GM21528 (cell line): Measurements from ENCODE around the gene ARTN.

ENCODE experiments used
- ATAC-seq: cut with Tn5 transposase; IDR thresholded peaks from one replicate; pipeline ENCODE4 v1.9.1; 2021; ENCODE audit warnings: mild to moderate bottlenecking, moderate library complexity; ENCODE audit not compliant: unreplicated experiment, low FRiP score

The ARTN gene

DNA sequence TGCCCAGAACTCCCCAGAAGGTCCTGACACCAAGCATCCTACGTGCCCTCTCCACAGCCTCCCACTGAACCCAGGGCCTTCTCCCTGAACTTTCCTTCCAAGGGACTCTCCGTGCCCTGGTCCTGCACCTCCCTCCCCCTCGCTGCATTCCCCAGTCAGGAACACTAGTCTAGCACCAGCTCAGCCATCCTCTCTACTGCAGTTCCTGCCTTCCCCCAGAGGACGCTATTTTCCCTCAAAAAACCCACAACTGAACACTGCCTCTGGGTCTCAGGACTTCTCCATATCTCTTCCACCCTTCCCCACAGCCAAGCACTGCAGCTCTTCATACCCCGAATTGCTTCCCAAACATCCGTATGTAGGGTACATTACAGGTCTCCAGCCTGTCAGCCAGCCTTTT lies 12.6 kb upstream of the ARTN start:
- no peak for ATAC-seq

DNA sequence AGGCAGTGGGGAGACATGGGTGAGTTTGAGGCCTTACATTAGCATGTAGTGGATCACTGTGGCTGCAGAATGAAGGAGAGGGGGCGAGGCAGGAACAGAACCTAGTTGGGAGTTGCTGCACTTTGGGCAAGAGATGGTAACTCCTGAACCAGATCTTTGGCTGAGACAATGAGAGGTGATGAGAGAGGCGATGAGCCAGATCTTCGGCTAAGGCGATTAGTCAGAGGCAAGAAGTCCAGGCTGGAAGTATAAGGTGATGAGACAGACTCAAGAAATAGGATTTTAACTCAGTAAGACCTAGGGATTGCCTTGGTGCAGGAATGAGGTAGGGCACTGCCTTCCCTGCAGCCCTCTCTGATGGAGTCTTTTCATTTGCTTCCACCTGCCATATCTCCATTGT lies 9.1 kb upstream of the ARTN start:
- ATAC-seq: no peak

GRCh38 chr1:43925846-43926245 lies 7.8 kb upstream of the ARTN start:
- ATAC-seq: no peak

DNA sequence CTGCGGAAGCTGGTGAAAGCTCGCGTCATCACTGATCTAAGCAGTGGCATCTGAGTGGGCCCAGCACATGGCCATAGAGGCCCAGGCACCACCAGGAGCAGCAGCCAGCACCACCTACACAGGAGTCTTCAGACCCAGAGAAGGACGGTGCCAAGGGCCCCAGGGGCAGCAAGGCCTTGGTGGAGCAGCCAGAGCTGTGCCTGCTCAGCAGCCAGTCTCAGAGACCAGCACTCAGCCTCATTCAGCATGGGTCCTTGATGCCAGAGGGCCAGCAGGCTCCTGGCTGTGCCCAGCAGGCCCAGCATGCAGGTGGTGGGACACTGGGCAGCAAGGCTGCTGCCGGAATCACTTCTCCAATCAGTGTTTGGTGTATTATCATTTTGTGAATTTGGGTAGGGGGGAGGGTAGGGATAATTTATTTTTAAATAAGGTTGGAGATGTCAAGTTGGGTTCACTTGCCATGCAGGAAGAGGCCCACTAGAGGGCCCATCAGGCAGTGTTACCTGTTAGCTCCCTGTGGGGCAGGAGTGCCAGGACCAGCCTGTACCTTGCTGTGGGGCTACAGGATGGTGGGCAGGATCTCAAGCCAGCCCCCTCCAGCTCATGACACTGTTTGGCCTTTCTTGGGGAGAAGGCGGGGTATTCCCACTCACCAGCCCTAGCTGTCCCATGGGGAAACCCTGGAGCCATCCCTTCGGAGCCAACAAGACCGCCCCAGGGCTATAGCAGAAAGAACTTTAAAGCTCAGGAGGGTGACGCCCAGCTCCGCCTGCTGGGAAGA lies 3.2 kb upstream of the ARTN start:
- no peak for ATAC-seq

GRCh38 chr1:43930949-43931275 lies 2.7 kb upstream of the ARTN start:
- ATAC-seq: no peak

GRCh38 chr1:43931711-43932660 lies 1.6 kb upstream of the ARTN start:
- ATAC-seq: no peak

- no peak for ATAC-seq
Observed at GRCh38 chr1:43932786-43933385, 715 bp upstream of the ARTN start.

DNA sequence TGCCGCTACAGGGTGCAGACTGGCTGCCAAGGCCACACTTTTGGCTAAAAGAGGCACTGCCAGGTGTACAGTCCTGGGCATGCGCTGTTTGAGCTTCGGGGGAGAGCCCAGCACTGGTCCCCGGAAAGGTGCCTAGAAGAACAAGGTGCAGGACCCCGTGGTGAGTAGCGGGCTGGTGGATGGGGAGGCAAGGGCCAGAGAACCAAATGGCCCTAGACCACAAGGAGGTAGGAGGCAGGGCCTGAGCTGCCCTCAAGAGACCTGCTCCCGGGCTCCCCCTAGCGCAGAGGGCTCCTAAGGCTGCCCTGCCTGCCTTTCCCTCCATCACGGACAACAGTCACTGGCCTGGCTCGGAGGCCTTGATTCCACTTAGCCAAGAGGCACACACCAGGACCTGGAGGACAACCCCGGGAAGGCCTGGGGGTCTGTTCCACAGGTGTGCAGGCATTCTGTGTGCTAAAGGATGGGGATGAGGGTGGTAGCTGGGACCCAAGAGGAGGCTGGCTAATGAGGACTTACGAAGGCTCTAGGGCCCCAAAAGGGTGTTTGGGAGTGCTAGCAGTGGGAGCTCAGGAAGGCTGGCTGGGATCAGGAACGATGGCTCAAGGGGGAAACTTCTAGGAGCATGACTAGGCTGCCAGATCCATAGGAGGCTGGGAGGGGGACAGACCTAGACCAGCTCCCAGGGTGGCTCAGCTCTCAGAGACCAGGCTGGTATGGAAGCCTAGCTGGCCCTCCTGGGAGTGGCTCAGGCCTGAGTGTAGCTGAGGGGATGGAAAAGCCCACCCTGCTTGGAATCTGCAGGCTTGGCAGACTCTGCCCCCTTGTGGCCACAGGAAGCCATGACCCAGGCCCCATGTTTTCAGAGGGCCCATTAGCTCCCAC lies 742 bp downstream of the ARTN start:
- ATAC-seq: no peak

DNA sequence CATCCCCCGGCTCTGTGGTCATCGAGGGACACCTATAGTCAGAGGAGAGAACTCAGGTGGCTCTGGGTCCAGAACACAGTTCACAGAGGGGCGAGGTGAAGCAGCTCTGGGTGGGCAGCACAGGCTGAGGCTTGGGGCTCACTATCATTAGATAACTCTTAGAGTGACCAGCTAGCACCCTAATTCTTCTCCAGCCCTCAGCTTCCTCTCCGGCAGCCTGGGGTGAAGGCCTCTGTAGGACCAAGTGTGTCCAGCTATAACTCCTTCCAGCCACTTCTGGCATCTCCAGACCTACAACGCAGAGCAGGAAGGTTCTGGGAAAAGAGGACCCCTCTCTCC lies 1.4 kb downstream of the ARTN start:
- no peak for ATAC-seq

DNA sequence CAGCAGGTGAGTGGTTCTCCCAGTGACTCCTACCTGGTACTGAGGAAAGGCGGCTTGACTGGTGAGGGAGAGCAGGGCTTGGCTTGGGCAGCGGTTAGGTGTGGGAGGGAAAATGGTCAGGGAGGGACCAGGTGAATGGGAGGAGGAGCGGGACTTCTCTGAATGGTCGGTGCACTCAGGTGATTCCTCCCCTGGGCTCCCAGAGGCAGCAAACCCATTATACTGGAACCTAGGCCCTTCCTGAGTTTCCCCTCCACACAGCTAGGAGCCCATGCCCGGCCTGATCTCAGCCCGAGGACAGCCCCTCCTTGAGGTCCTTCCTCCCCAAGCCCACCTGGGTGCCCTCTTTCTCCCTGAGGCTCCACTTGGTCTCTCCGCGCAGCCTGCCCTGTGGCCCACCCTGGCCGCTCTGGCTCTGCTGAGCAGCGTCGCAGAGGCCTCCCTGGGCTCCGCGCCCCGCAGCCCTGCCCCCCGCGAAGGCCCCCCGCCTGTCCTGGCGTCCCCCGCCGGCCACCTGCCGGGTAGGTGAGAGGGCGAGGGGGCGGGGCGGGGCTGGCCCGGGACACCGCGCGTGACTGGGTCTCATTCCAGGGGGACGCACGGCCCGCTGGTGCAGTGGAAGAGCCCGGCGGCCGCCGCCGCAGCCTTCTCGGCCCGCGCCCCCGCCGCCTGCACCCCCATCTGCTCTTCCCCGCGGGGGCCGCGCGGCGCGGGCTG lies 2.3 kb downstream of the ARTN start:
- no peak for ATAC-seq

DNA sequence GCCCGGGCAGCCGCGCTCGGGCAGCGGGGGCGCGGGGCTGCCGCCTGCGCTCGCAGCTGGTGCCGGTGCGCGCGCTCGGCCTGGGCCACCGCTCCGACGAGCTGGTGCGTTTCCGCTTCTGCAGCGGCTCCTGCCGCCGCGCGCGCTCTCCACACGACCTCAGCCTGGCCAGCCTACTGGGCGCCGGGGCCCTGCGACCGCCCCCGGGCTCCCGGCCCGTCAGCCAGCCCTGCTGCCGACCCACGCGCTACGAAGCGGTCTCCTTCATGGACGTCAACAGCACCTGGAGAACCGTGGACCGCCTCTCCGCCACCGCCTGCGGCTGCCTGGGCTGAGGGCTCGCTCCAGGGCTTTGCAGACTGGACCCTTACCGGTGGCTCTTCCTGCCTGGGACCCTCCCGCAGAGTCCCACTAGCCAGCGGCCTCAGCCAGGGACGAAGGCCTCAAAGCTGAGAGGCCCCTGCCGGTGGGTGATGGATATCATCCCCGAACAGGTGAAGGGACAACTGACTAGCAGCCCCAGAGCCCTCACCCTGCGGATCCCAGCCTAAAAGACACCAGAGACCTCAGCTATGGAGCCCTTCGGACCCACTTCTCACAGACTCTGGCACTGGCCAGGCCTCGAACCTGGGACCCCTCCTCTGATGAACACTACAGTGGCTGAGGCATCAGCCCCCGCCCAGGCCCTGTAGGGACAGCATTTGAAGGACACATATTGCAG lies 3.0 kb downstream of the ARTN start:
- no peak for ATAC-seq

- ATAC-seq: no peak
Observed at GRCh38 chr1:43937179-43937865, 3.7 kb downstream of the ARTN start.

DNA sequence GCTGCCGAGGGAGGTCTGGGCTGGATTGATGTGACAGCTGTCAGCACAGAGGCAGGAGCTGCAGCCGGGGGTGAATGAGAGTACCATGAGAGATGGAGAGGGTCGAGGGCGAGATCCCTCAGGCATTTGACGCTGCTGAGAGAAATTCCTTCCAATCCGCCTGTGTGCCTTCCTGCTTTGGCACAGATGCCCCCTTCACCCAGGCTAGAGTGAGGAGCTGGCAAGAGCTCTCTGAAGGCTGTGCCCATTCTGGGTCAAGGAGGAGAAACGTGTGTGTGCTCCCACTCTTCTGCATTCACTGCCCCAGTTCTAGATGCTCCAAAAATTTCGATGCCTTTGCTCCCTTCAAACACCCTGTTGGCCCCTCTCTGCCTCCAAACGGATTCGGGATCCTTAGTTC lies 4.8 kb downstream of the ARTN start:
- ATAC-seq: no peak

- no peak for ATAC-seq
Observed at GRCh38 chr1:43938892-43939587, 5.4 kb downstream of the ARTN start.

DNA sequence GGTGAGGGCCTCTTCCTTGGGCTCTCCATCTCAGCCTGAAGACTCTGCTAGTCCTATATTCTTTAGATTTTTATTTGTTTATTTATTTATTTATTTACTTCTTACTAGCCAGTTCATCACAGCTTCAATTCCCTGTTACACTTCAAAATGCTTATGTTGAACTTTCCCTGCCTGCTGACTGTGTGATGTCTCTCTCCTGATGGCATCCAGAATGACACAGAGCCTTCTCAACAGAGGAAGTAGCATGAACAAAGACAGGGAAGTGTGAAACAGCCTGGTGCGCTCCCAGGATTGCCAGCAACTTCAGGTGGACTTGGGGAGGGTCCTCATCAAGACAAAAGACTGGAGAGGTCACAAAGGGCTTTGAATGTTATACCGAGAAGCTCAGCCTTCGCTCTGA lies 8.8 kb downstream of the ARTN start:
- ATAC-seq: no peak

DNA sequence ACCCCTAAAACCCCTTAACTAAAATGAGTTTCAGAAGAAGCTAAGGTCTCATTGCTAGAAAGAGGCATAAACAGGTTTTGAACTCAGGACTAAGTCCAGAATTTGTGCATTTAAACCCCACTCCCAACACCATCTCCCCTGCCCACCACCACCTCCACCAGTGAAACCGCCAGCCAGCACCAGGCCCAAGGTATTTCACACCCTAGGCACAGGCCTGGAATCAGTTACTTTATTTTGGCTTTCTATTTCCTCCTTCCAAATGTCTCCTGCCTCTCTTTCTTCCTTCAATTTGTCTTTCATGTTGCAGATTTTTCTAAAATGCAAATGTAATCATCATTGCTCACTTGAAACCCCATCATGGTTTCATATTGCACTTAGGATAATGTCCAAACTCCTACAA lies 11.3 kb downstream of the ARTN start:
- ATAC-seq: no peak

GRCh38 chr1:43945674-43946235 lies 12.2 kb downstream of the ARTN start:
- no peak for ATAC-seq
